Trophoblast cell (in vitro differentiated cells and primary cell): ENCODE data around the gene HOXD10.

ENCODE experiments used
- DNase-seq, 2 donors: peaks; one replicate each; pipeline ENCODE4 v3.0.0-alpha.2; 2016
- H2AFZ ChIP-seq: 2 replicates; pipeline ENCODE4 v1.6.1; 2013; ENCODE audit warnings: low read length, moderate library complexity, mild to moderate bottlenecking; ENCODE audit not compliant: insufficient read depth, poor library complexity
- H2AK5ac ChIP-seq: 2 replicates; pipeline ENCODE4 v1.6.1; 2013; ENCODE audit warnings: mild to moderate bottlenecking, low read length
- H2BK120ac ChIP-seq: 2 replicates; pipeline ENCODE4 v1.6.1; 2013; ENCODE audit warnings: low read length, mild to moderate bottlenecking, moderate library complexity; ENCODE audit not compliant: insufficient read depth, poor library complexity
- H2BK12ac ChIP-seq: 2 replicates; pipeline ENCODE4 v1.6.1; 2013; ENCODE audit warnings: mild to moderate bottlenecking, low read length, moderate library complexity
- H2BK5ac ChIP-seq: 2 replicates; pipeline ENCODE4 v1.6.1; 2013; ENCODE audit warnings: low read length, low read depth, moderate library complexity, mild to moderate bottlenecking; ENCODE audit not compliant: poor library complexity
- H3K14ac ChIP-seq: 2 replicates; pipeline ENCODE4 v1.6.1; 2013; ENCODE audit warnings: mild to moderate bottlenecking, low read length
- H3K18ac ChIP-seq: 2 replicates; pipeline ENCODE4 v1.6.1; 2013; ENCODE audit warnings: mild to moderate bottlenecking, low read length
- H3K23ac ChIP-seq: 2 replicates; pipeline ENCODE4 v1.6.1; 2013; ENCODE audit warnings: low read length
- H3K27ac ChIP-seq: 2 replicates; pipeline ENCODE4 v1.5.1; 2013; ENCODE audit warnings: low read depth, mild to moderate bottlenecking, inconsistent platforms, low read length, moderate library complexity
- H3K27me3 ChIP-seq: 2 replicates; pipeline ENCODE4 v1.6.1; 2013; ENCODE audit warnings: inconsistent platforms, mild to moderate bottlenecking, low read length, moderate library complexity; ENCODE audit not compliant: insufficient read depth
- H3K36me3 ChIP-seq, 2 experiments: 1 replicate in 1 of 2; 2 replicates in 1 of 2; pipeline ENCODE4 v1.6.1; 2013; ENCODE audit warnings: low read length in 2 of 2, mild to moderate bottlenecking in 2 of 2, moderate library complexity in 1 of 2; ENCODE audit not compliant: insufficient read depth in 2 of 2, control insufficient read depth in 1 of 2
- H3K4ac ChIP-seq: 2 replicates; pipeline ENCODE4 v1.6.1; 2013; ENCODE audit warnings: low read depth, mild to moderate bottlenecking, low read length, moderate library complexity
- H3K4me1 ChIP-seq, 2 experiments: 1 replicate in 1 of 2; 2 replicates in 1 of 2; pipeline ENCODE4 v1.6.1; 2013; ENCODE audit warnings: low read length in 2 of 2, mild to moderate bottlenecking in 2 of 2, moderate library complexity in 1 of 2; ENCODE audit not compliant: insufficient read depth in 2 of 2, control insufficient read depth in 1 of 2
- H3K4me2 ChIP-seq: 2 replicates; pipeline ENCODE4 v1.6.1; 2013; ENCODE audit warnings: inconsistent platforms, mild to moderate bottlenecking, low read length, moderate library complexity
- H3K4me3 ChIP-seq: 2 replicates; pipeline ENCODE4 v1.5.1; 2013; ENCODE audit warnings: mild to moderate bottlenecking, low read depth, low read length, inconsistent platforms
- H3K79me1 ChIP-seq: one replicate; pipeline ENCODE4 v1.6.1; 2013; ENCODE audit warnings: low read length
- H3K79me2 ChIP-seq: 2 replicates; pipeline ENCODE4 v1.6.1; 2013; ENCODE audit warnings: low read length, mild to moderate bottlenecking; ENCODE audit not compliant: control insufficient read depth, insufficient read depth, poor library complexity
- H3K9ac ChIP-seq: 2 replicates; pipeline ENCODE4 v1.6.1; 2013; ENCODE audit warnings: mild to moderate bottlenecking, low read length
- H3K9me3 ChIP-seq: 2 replicates; pipeline ENCODE4 v1.6.1; 2013; ENCODE audit warnings: low read depth, mild to moderate bottlenecking, control low read depth, inconsistent platforms, low read length; ENCODE audit not compliant: insufficient read depth
- H4K12ac ChIP-seq: 2 replicates; pipeline ENCODE4 v1.6.1; 2013; ENCODE audit warnings: low read depth, mild to moderate bottlenecking, low read length, moderate library complexity
- H4K8ac ChIP-seq: 2 replicates; pipeline ENCODE4 v1.6.1; 2013; ENCODE audit warnings: low read depth, mild to moderate bottlenecking, low read length, moderate library complexity
- H4K91ac ChIP-seq: one replicate; pipeline ENCODE4 v1.6.1; 2013; ENCODE audit warnings: low read depth, mild to moderate bottlenecking, low read length, moderate library complexity
- WGBS: extraction: QIAGEN DNeasy Blood & Tissue Kit; methylation state at CpG from one replicate; pipeline ENCODE4 v1.1.7; 2013; ENCODE audit warnings: missing lambda C conversion rate; ENCODE audit not compliant: insufficient read length, insufficient coverage; ENCODE audit errors: extremely low coverage; 5-methylcytosine and 5-hydroxymethylcytosine counted together

HOXD10 gene

GRCh38 chr2:176094349-176094748 is 22.2 kb upstream of the HOXD10 start:
- no peak overlapping the region for H3K23ac ChIP-seq
- no peak overlapping the region for H2AK5ac ChIP-seq
- H3K4me3 ChIP-seq, result no peak overlapping the region
- peaks cover 8 to 20% of the 10 kb centered on the region in 2 experiments for H3K4me1 ChIP-seq
- H4K12ac ChIP-seq, result no peak overlapping the region
- H3K79me2 ChIP-seq, result no peaks in the 10 kb centered on the region
- H3K14ac ChIP-seq, result no peak overlapping the region
- peaks cover 6% of the 10 kb centered on the region for H3K9me3 ChIP-seq
- no peak for DNase-seq
- no peak overlapping the region for H3K27ac ChIP-seq
- WGBS, result no CpG with 5 or more reads among the region's 12 CpGs
- H3K4ac ChIP-seq, result no peak overlapping the region
- H3K9ac ChIP-seq, result no peak overlapping the region
- H2AFZ ChIP-seq, result no peak overlapping the region
- H3K4me2 ChIP-seq, result no peak overlapping the region
- H3K27me3 ChIP-seq, result peaks cover 79% of the 10 kb centered on the region
- H3K79me1 ChIP-seq, result no peaks in the 10 kb centered on the region
- H2BK12ac ChIP-seq, result no peak overlapping the region
- H4K8ac ChIP-seq, result no peak overlapping the region
- no peak overlapping the region for H4K91ac ChIP-seq
- H2BK120ac ChIP-seq, result no peak overlapping the region
- no peak overlapping the region for H3K18ac ChIP-seq
- H2BK5ac ChIP-seq, result no peak overlapping the region
- H3K36me3 ChIP-seq, result no peaks in the 10 kb centered on the region

GRCh38 chr2:176095421-176095820 is 21.2 kb upstream of the HOXD10 start:
- Histone ChIP-seq H2BK5ac (no peak overlapping the region), H3K23ac (no peak overlapping the region), H4K12ac (no peak overlapping the region), H3K27ac (no peak overlapping the region), H3K14ac (no peak overlapping the region), H2AFZ (no peak overlapping the region), H3K79me1 (no peaks in the 10 kb centered on the region), H4K8ac (no peak overlapping the region), H3K9me3 (peaks cover 10% of the 10 kb centered on the region), H2AK5ac (no peak overlapping the region), H3K27me3 (peaks cover 81% of the 10 kb centered on the region), H3K4me3 (no peak overlapping the region), H2BK12ac (no peak overlapping the region), H3K4me1 (peaks cover 10 to 27% of the 10 kb centered on the region in 2 experiments), H2BK120ac (no peak overlapping the region), H3K79me2 (no peaks in the 10 kb centered on the region), H3K4ac (no peak overlapping the region), H3K9ac (no peak overlapping the region), H3K18ac (no peak overlapping the region), H4K91ac (no peak overlapping the region), H3K4me2 (no peak overlapping the region), H3K36me3 (no peaks in the 10 kb centered on the region)
- WGBS, result no CpG with 5 or more reads among the region's 5 CpGs
- DNase-seq, result no peak

GRCh38 chr2:176096243-176096985 is 20.2 kb upstream of the HOXD10 start:
- no peak for DNase-seq
- peak overlapping the region; percentile 86 for H3K4me2 ChIP-seq
- no peak overlapping the region for H2BK12ac ChIP-seq
- no CpG with 5 or more reads among the region's 16 CpGs for WGBS
- H3K4ac ChIP-seq, result no peak overlapping the region
- H2BK5ac ChIP-seq, result no peak overlapping the region
- no peak overlapping the region for H3K27ac ChIP-seq
- H2AK5ac ChIP-seq, result no peak overlapping the region
- H3K27me3 ChIP-seq, result peaks cover 82% of the 10 kb centered on the region
- H3K18ac ChIP-seq, result no peak overlapping the region
- H3K79me1 ChIP-seq, result no peaks in the 10 kb centered on the region
- H2AFZ ChIP-seq, result no peak overlapping the region
- H4K91ac ChIP-seq, result no peak overlapping the region
- no peaks in the 10 kb centered on the region for H3K79me2 ChIP-seq
- H2BK120ac ChIP-seq, result no peak overlapping the region
- H4K12ac ChIP-seq, result no peak overlapping the region
- no peak overlapping the region for H3K9ac ChIP-seq
- H3K23ac ChIP-seq, result no peak overlapping the region
- H3K4me1 ChIP-seq, result peaks cover 10 to 27% of the 10 kb centered on the region in 2 experiments
- no peaks in the 10 kb centered on the region for H3K36me3 ChIP-seq
- H3K14ac ChIP-seq, result no peak overlapping the region
- no peak overlapping the region for H3K4me3 ChIP-seq
- H3K9me3 ChIP-seq, result peaks cover 13% of the 10 kb centered on the region
- no peak overlapping the region for H4K8ac ChIP-seq

GRCh38 chr2:176096986-176097819 is 19.4 kb upstream of the HOXD10 start:
- no CpG with 5 or more reads among the region's 45 CpGs for WGBS
- Histone ChIP-seq H2BK120ac (peak overlapping the region; percentile 7), H2AK5ac (no peak overlapping the region), H3K79me2 (no peaks in the 10 kb centered on the region), H4K12ac (no peak overlapping the region), H3K9me3 (peaks cover 11% of the 10 kb centered on the region), H3K4me2 (peak overlapping the region; percentile 86), H4K91ac (no peak overlapping the region), H3K18ac (no peak overlapping the region), H2AFZ (peak overlapping the region; percentile 46), H3K4me1 (peaks cover 10 to 27% of the 10 kb centered on the region in 2 experiments), H3K27me3 (peaks cover 82% of the 10 kb centered on the region), H2BK5ac (no peak overlapping the region), H3K23ac (no peak overlapping the region), H3K79me1 (no peaks in the 10 kb centered on the region), H3K4me3 (no peak overlapping the region), H3K27ac (no peak overlapping the region), H3K4ac (no peak overlapping the region), H2BK12ac (no peak overlapping the region), H3K36me3 (no peaks in the 10 kb centered on the region), H4K8ac (no peak overlapping the region), H3K14ac (no peak overlapping the region), H3K9ac (no peak overlapping the region)
- DNase-seq, result peak; percentile 40 to 71
